ENCODE data around the gene CLPTM1L.

- no peak for TF ChIP-seq CTCF (IDR thresholded peaks at IDR 0.05)
- TF ChIP-seq EZH2 (IDR thresholded peaks at IDR 0.05; ENCODE audit: borderline replicate concordance, insufficient read depth, low read depth, low read length, poor library complexity, severe bottlenecking) = no peak
Observed at GRCh38 chr5:1270933-1271914, 73.7 kb downstream of the CLPTM1L start.
